GM21723 (cell line): Measurements from ENCODE around the gene GPR15LG.
"Not testable (repeated sequence)": the region's sequence is repeated elsewhere in the genome, so short reads cannot be mapped to it uniquely, and the experiment has no call there.

Experiments
- ATAC-seq: cut with Tn5 transposase; IDR thresholded peaks from one replicate; pipeline ENCODE4 v1.9.1; 2021; ENCODE audit warnings: mild to moderate bottlenecking, moderate library complexity; ENCODE audit not compliant: unreplicated experiment

Gene GPR15LG

GRCh38 chr10:84173501-84173929, at the start of gene GPR15LG:
Gene GPR15LG, plus strand, starts transcription at chr10:84173801. Its CDS starts 51 bp downstream, at chr10:84173852.
- ATAC-seq: peak; percentile 25

- ATAC-seq: not testable (repeated sequence)
Measured at GRCh38 chr10:84125910-84126784, 47.5 kb upstream of the GPR15LG start.

GRCh38 chr10:84126785-84127167, 46.8 kb upstream of the GPR15LG start:
- no peak for ATAC-seq

GRCh38 chr10:84135836-84136235, 37.8 kb upstream of the GPR15LG start:
- no peak for ATAC-seq

GRCh38 chr10:84137811-84138210, 35.8 kb upstream of the GPR15LG start:
- no peak for ATAC-seq

- ATAC-seq: no peak
Measured at GRCh38 chr10:84138478-84139125, 35.0 kb upstream of the GPR15LG start.

- ATAC-seq: peak; percentile 99
Measured at GRCh38 chr10:84139126-84140035, 34.2 kb upstream of the GPR15LG start, which contains the start of gene GHITM. Gene GHITM, plus strand, starts transcription at chr10:84139509. Its CDS starts 1,992 bp downstream, at chr10:84141501.

- ATAC-seq: peak; percentile 0
Measured at GRCh38 chr10:84140036-84140379, 33.6 kb upstream of the GPR15LG start.

- ATAC-seq: no peak
Measured at GRCh38 chr10:84147347-84147746, 26.3 kb upstream of the GPR15LG start.

GRCh38 chr10:84148006-84148597, 25.5 kb upstream of the GPR15LG start:
- peak; percentile 78 for ATAC-seq

- no peak for ATAC-seq
Measured at GRCh38 chr10:84149854-84150253, 23.7 kb upstream of the GPR15LG start.

- ATAC-seq: no peak
Measured at GRCh38 chr10:84152769-84153168, 20.8 kb upstream of the GPR15LG start.

GRCh38 chr10:84155521-84155920, 18.1 kb upstream of the GPR15LG start:
- no peak for ATAC-seq

GRCh38 chr10:84156009-84156408, 17.6 kb upstream of the GPR15LG start:
- no peak for ATAC-seq

GRCh38 chr10:84156768-84157167, 16.8 kb upstream of the GPR15LG start:
- no peak for ATAC-seq

GRCh38 chr10:84158061-84158460, 15.5 kb upstream of the GPR15LG start:
- no peak for ATAC-seq

GRCh38 chr10:84158550-84158949, 15.1 kb upstream of the GPR15LG start:
- ATAC-seq: no peak

- ATAC-seq: no peak
Measured at GRCh38 chr10:84159076-84159685, 14.4 kb upstream of the GPR15LG start.

GRCh38 chr10:84160663-84161362, 12.8 kb upstream of the GPR15LG start:
- ATAC-seq: no peak

- ATAC-seq: no peak
Measured at GRCh38 chr10:84163996-84164395, 9.6 kb upstream of the GPR15LG start.
